Measurements from ENCODE around the gene SPTLC1.
A peak's percentile ranks its signal among the peaks of the same experiment; 100 is the strongest.

SPTLC1 gene

GRCh38 chr9:92095236-92095635 is 20.0 kb downstream of the SPTLC1 start:
- DNase-seq (ENCODE audit: low spot score): no peak

GRCh38 chr9:92094655-92095054 is 20.6 kb downstream of the SPTLC1 start:
- peak; percentile 59 for DNase-seq (ENCODE audit: low spot score)

GRCh38 chr9:92077888-92078287 is 37.3 kb downstream of the SPTLC1 start:
- no peak for DNase-seq (ENCODE audit: low spot score)

- DNase-seq (ENCODE audit: low spot score): no peak
These were observed 43.6 kb downstream of the SPTLC1 start for GRCh38 chr9:92071634-92072033.

GRCh38 chr9:92066168-92066567 is 49.0 kb downstream of the SPTLC1 start:
- no peak for DNase-seq (ENCODE audit: low spot score)

GRCh38 chr9:92064711-92065110 is 50.5 kb downstream of the SPTLC1 start:
- no peak for DNase-seq (ENCODE audit: low spot score)

GRCh38 chr9:92061184-92061583 is 54.0 kb downstream of the SPTLC1 start:
- DNase-seq (ENCODE audit: low spot score): no peak

- no peak for DNase-seq (ENCODE audit: low spot score)
These were observed 55.6 kb downstream of the SPTLC1 start for GRCh38 chr9:92059661-92060060.

GRCh38 chr9:92058723-92059444 is 56.3 kb downstream of the SPTLC1 start:
- DNase-seq (ENCODE audit: low spot score): no peak

- DNase-seq (ENCODE audit: low spot score): no peak
These were observed 57.2 kb downstream of the SPTLC1 start for GRCh38 chr9:92058026-92058425.

GRCh38 chr9:92057226-92057625 is 58.0 kb downstream of the SPTLC1 start:
- no peak for DNase-seq (ENCODE audit: low spot score)

GRCh38 chr9:92055624-92056023 is 59.6 kb downstream of the SPTLC1 start:
- no peak for DNase-seq (ENCODE audit: low spot score)

- DNase-seq (ENCODE audit: low spot score): no peak
These were observed 66.1 kb downstream of the SPTLC1 start for GRCh38 chr9:92048924-92049625.

- no peak for DNase-seq (ENCODE audit: low spot score)
These were observed 67.7 kb downstream of the SPTLC1 start for GRCh38 chr9:92047500-92047899.

GRCh38 chr9:92046676-92047075 is 68.5 kb downstream of the SPTLC1 start:
- no peak for DNase-seq (ENCODE audit: low spot score)

- no peak for DNase-seq (ENCODE audit: low spot score)
These were observed 70.3 kb downstream of the SPTLC1 start for GRCh38 chr9:92044936-92045335.

- DNase-seq (ENCODE audit: low spot score): no peak
These were observed 72.2 kb downstream of the SPTLC1 start for GRCh38 chr9:92043002-92043401.

GRCh38 chr9:92042260-92042659 is 73.0 kb downstream of the SPTLC1 start:
- DNase-seq (ENCODE audit: low spot score): no peak

- DNase-seq (ENCODE audit: low spot score): no peak
These were observed 78.5 kb downstream of the SPTLC1 start for GRCh38 chr9:92036756-92037155.

GRCh38 chr9:92036411-92036746 is 78.8 kb downstream of the SPTLC1 start:
- no peak for DNase-seq (ENCODE audit: low spot score)

- DNase-seq (ENCODE audit: low spot score): no peak
These were observed 79.4 kb downstream of the SPTLC1 start for GRCh38 chr9:92035687-92036410.

- no peak for DNase-seq (ENCODE audit: low spot score)
These were observed 80.1 kb downstream of the SPTLC1 start for GRCh38 chr9:92035146-92035545.

- DNase-seq (ENCODE audit: low spot score): no peak
These were observed 81.2 kb downstream of the SPTLC1 start for GRCh38 chr9:92033991-92034390.
